Spleen (tissue), 7 donors: ENCODE data around the gene DENND10.
"Not testable (repeated sequence)": the region's sequence is repeated elsewhere in the genome, so short reads cannot be mapped to it uniquely, and the experiment has no call there.

ENCODE experiments used
- CTCF ChIP-seq, 11 experiments: fragments of 200-600 bp in 7 of 11; fragments of 450-650 bp in 4 of 11; sonication (generic) in 4 of 11; IDR thresholded peaks in 8 of 11; conservative IDR thresholded peaks in 3 of 11; 1 replicate in 7 of 11; 2 replicates in 4 of 11; pipeline versions ENCODE4 v1.4.0 to v1.8.0; 2016 to 2021; ENCODE audit warnings: antibody characterized with exemption in 11 of 11, inconsistent platforms in 4 of 11, mild to moderate bottlenecking in 1 of 11
- POLR2A ChIP-seq, 3 donors: fragments of 450-650 bp; IDR thresholded peaks; one replicate each; pipeline ENCODE4 v1.5.1; 2017; ENCODE audit warnings: antibody characterized with exemption in 3 of 3, mild to moderate bottlenecking in 1 of 3
- donor health status: DM: no; HTN: no; CAD: no; lungs with moderate emphysema.
- donor health status: DM: no; HTN: no; CAD: no.
- donor health status: DM: no; HTN: no; CAD: no.

- TF ChIP-seq CTCF (IDR thresholded peaks at IDR 0.05 in 8 of 11, conservative IDR thresholded peaks at IDR 0.05 in 3 of 11); POLR2A (IDR thresholded peaks at IDR 0.05): not testable (repeated sequence)
Measured at GRCh38 chr10:119137878-119138277, 34.0 kb downstream of the DENND10 start.
